H1 (cell line): ENCODE data around the gene IPO13. TPM values are rescaled to one million over a fixed set of nuclear protein-coding genes. Genes with fewer than 3 reads are reported as not detected.

Experiments
- CTCF ChIA-PET: fragments of 300-600 bp; sonication (Branson Sonifier 250); formaldehyde crosslinking; loops from one replicate; lab custom pipeline; 2021; ENCODE audit not compliant: partially characterized antibody; lab: Charles Lee
- POLR2A ChIA-PET: fragments of 300-600 bp; sonication (Branson Sonifier 250); formaldehyde crosslinking; loops from one replicate; lab custom pipeline; 2021; ENCODE audit warnings: inconsistent platforms; ENCODE audit not compliant: partially characterized antibody; lab: Charles Lee
- DNase-seq, 2 experiments: peaks; one replicate each; pipeline versions ENCODE4 v3.0.0 to v3.0.0-alpha.2; 2010 to 2022; ENCODE audit warnings: low spot score in 2 of 2, low read depth in 1 of 2, mixed read lengths in 1 of 2
- FAIRE-seq: peaks from 2 replicates; lab custom pipeline; 2011; peaks lifted over from hg19 to GRCh38; lab: Jason Lieb, UNC
- H2AFZ ChIP-seq: 2 replicates; pipeline ENCODE4 v1.8.1; 2012; ENCODE audit warnings: low read length, inconsistent platforms
- H2AK5ac ChIP-seq: 2 replicates; pipeline ENCODE4 v1.6.1; 2013; ENCODE audit warnings: low read depth, low read length
- H2BK120ac ChIP-seq: replicated peaks from 2 replicates; pipeline ENCODE3; 2013; ENCODE audit warnings: low read depth, low read length, inconsistent platforms
- H2BK12ac ChIP-seq: 2 replicates; pipeline ENCODE4 v1.6.1; 2013; ENCODE audit warnings: low read depth, low read length
- H2BK15ac ChIP-seq: 2 replicates; pipeline ENCODE4 v1.6.1; 2013; ENCODE audit warnings: low read length
- H2BK20ac ChIP-seq: 2 replicates; pipeline ENCODE4 v1.6.1; 2013; ENCODE audit warnings: low read length
- H2BK5ac ChIP-seq: 2 replicates; pipeline ENCODE4 v1.6.1; 2013; ENCODE audit warnings: low read depth, low read length
- H3K14ac ChIP-seq: 2 replicates; pipeline ENCODE4 v1.6.1; 2013; ENCODE audit warnings: inconsistent platforms; ENCODE audit not compliant: insufficient read length
- H3K18ac ChIP-seq: 2 replicates; pipeline ENCODE4 v1.6.1; 2013; ENCODE audit warnings: low read length; ENCODE audit errors: extremely low read depth
- H3K23ac ChIP-seq: 2 replicates; pipeline ENCODE4 v1.6.1; 2013; ENCODE audit warnings: inconsistent platforms; ENCODE audit not compliant: insufficient read length
- H3K23me2 ChIP-seq: 2 replicates; pipeline ENCODE4 v1.6.1; 2013; ENCODE audit warnings: low read depth, low read length
- H3K27ac ChIP-seq: 2 replicates; pipeline ENCODE4 v1.6.1; 2011; ENCODE audit warnings: low read depth, low read length, inconsistent platforms
- H3K27me3 ChIP-seq, 4 experiments: replicated peaks in 1 of 4; 1 replicate in 1 of 4; 2 replicates in 3 of 4; pipeline versions ENCODE4 v1.6.1 to v1.8.1; 2011 to 2013; ENCODE audit warnings: low read length in 3 of 4, mild to moderate bottlenecking in 3 of 4, inconsistent platforms in 2 of 4, mixed read lengths in 2 of 4, moderate library complexity in 1 of 4; ENCODE audit not compliant: control insufficient read depth in 3 of 4, insufficient read depth in 3 of 4; ENCODE audit errors: extremely low read depth in 1 of 4
- H3K36me3 ChIP-seq, 4 experiments: 2 replicates each; pipeline versions ENCODE4 v1.6.1 to v1.8.1; 2011 to 2013; ENCODE audit warnings: mild to moderate bottlenecking in 4 of 4, low read length in 3 of 4, moderate library complexity in 2 of 4, control low read depth in 1 of 4, inconsistent platforms in 1 of 4; ENCODE audit not compliant: insufficient read depth in 4 of 4, control insufficient read depth in 2 of 4
- H3K4ac ChIP-seq: replicated peaks from 2 replicates; pipeline ENCODE3; 2013; ENCODE audit warnings: low read length, low read depth, mixed read lengths, inconsistent platforms; ENCODE audit not compliant: insufficient read length
- H3K4me1 ChIP-seq, 4 experiments: replicated peaks in 1 of 4; 1 replicate in 1 of 4; 2 replicates in 3 of 4; pipeline versions ENCODE4 v1.6.1 to v1.8.1; 2011 to 2013; ENCODE audit warnings: low read length in 3 of 4, inconsistent platforms in 2 of 4, mixed read lengths in 1 of 4; ENCODE audit not compliant: insufficient read depth in 4 of 4, control insufficient read depth in 3 of 4
- H3K4me2 ChIP-seq, 2 experiments: 2 replicates each; pipeline versions ENCODE4 v1.6.1 to v1.8.1; 2011 to 2013; ENCODE audit warnings: low read depth in 2 of 2, low read length in 2 of 2, control low read depth in 1 of 2, inconsistent platforms in 1 of 2, mild to moderate bottlenecking in 1 of 2; ENCODE audit not compliant: insufficient read depth in 1 of 2
- H3K4me3 ChIP-seq, 4 experiments: fragments of 200-600, 300-600 bp in 1 of 4; sonication (generic), shearing (Covaris generic), sonication (Bioruptor Twin) in 1 of 4; 2 replicates each; pipeline versions ENCODE4 v1.5.1 to v1.8.1; 2011 to 2016; ENCODE audit warnings: low read length in 4 of 4, low read depth in 3 of 4, control low read depth in 2 of 4, inconsistent platforms in 2 of 4, mild to moderate bottlenecking in 2 of 4, mixed read lengths in 1 of 4, moderate library complexity in 1 of 4; ENCODE audit not compliant: insufficient read depth in 2 of 4; ENCODE audit errors: extremely low read depth in 1 of 4
- H3K56ac ChIP-seq: replicated peaks from 2 replicates; pipeline ENCODE3; 2013; ENCODE audit warnings: low read depth, mild to moderate bottlenecking, mixed read lengths, low read length, inconsistent platforms; ENCODE audit not compliant: insufficient read length
- H3K79me1 ChIP-seq: 2 replicates; pipeline ENCODE4 v1.6.1; 2013; ENCODE audit warnings: low read depth, low read length, control low read depth
- H3K79me2 ChIP-seq, 2 experiments: 2 replicates each; pipeline versions ENCODE4 v1.6.1 to v1.8.1; 2012 to 2013; ENCODE audit warnings: low read length in 2 of 2, mild to moderate bottlenecking in 2 of 2, inconsistent platforms in 1 of 2; ENCODE audit not compliant: insufficient read depth in 2 of 2, control insufficient read depth in 1 of 2
- H3K9ac ChIP-seq, 4 experiments: replicated peaks in 1 of 4; 1 replicate in 1 of 4; 2 replicates in 3 of 4; pipeline versions ENCODE4 v1.6.1 to v1.8.1; 2011 to 2013; ENCODE audit warnings: low read depth in 3 of 4, low read length in 3 of 4, control low read depth in 2 of 4, mild to moderate bottlenecking in 2 of 4, moderate library complexity in 2 of 4, inconsistent platforms in 1 of 4; ENCODE audit errors: extremely low read depth in 1 of 4
- H3K9me3 ChIP-seq, 2 experiments: 2 replicates each; pipeline versions ENCODE4 v1.6.1 to v1.8.1; 2012 to 2013; ENCODE audit warnings: mild to moderate bottlenecking in 2 of 2, moderate library complexity in 2 of 2, control low read depth in 1 of 2, inconsistent platforms in 1 of 2, low read depth in 1 of 2, low read length in 1 of 2, mixed read lengths in 1 of 2; ENCODE audit not compliant: insufficient read depth in 2 of 2
- H4K20me1 ChIP-seq, 2 experiments: replicated peaks in 1 of 2; 2 replicates each; pipeline versions ENCODE3 to v1.8.1; 2011 to 2013; ENCODE audit warnings: inconsistent platforms in 2 of 2, low read length in 2 of 2, mild to moderate bottlenecking in 1 of 2; ENCODE audit not compliant: insufficient read depth in 2 of 2, control insufficient read depth in 1 of 2
- H4K5ac ChIP-seq: 2 replicates; pipeline ENCODE4 v1.6.1; 2013; ENCODE audit warnings: low read length, low read depth, mixed read lengths, inconsistent platforms; ENCODE audit not compliant: insufficient read length
- H4K8ac ChIP-seq: 2 replicates; pipeline ENCODE4 v1.8.0; 2013; ENCODE audit warnings: mild to moderate bottlenecking, moderate library complexity, low read length, inconsistent platforms; ENCODE audit not compliant: insufficient read depth; ENCODE audit errors: extremely low read depth
- H4K91ac ChIP-seq: replicated peaks from 2 replicates; pipeline ENCODE3; 2013; ENCODE audit warnings: low read length, mixed read lengths, inconsistent platforms; ENCODE audit not compliant: insufficient read length
- CREB1 ChIP-seq: IDR thresholded peaks from 2 replicates; pipeline ENCODE4 v1.6.1; 2012; ENCODE audit warnings: inconsistent platforms
- CTBP2 ChIP-seq: IDR thresholded peaks from 2 replicates; pipeline ENCODE4 v1.7.0; 2011; ENCODE audit warnings: borderline replicate concordance, mild to moderate bottlenecking, moderate library complexity, mixed read lengths, low read length; ENCODE audit not compliant: insufficient read depth, insufficient read length
- GTF2F1 ChIP-seq: IDR thresholded peaks from 2 replicates; pipeline ENCODE4 v1.6.1; 2012; ENCODE audit warnings: low read depth, low read length, improper control_type of control experiment, borderline replicate concordance
- HDAC6 ChIP-seq: IDR thresholded peaks from one replicate; pipeline ENCODE4 v1.7.1; 2012; ENCODE audit warnings: low read depth, mild to moderate bottlenecking, inconsistent platforms, low read length, moderate library complexity
- POLR2A ChIP-seq, 2 experiments: IDR thresholded peaks; 1 replicate in 1 of 2; 2 replicates in 1 of 2; pipeline ENCODE4 v1.6.1; 2011; ENCODE audit warnings: low read depth in 2 of 2, low read length in 2 of 2, mild to moderate bottlenecking in 2 of 2; ENCODE audit errors: control extremely low read depth in 1 of 2
- SIX5 ChIP-seq: IDR thresholded peaks from 2 replicates; pipeline ENCODE4 v1.6.1; 2011; ENCODE audit warnings: mild to moderate bottlenecking, low read depth, low read length
- SP1 ChIP-seq: IDR thresholded peaks from 2 replicates; pipeline ENCODE4 v1.6.1; 2011; ENCODE audit warnings: low read depth, low read length
- SP2 ChIP-seq: IDR thresholded peaks from 2 replicates; pipeline ENCODE4 v1.6.1; 2012; ENCODE audit warnings: mild to moderate bottlenecking, low read length, inconsistent platforms
- TEAD4 ChIP-seq: IDR thresholded peaks from 2 replicates; pipeline ENCODE4 v1.6.1; 2012; ENCODE audit warnings: low read depth, low read length, inconsistent platforms, mixed read lengths
- WGBS, 2 experiments: shearing (Covaris generic) in 1 of 2; methylation state at CpG; one replicate each; pipeline versions ENCODE4 v1.1.6 to v1.1.7; 2013 to 2015; ENCODE audit warnings: low lambda C conversion rate in 2 of 2, mixed read lengths in 2 of 2, inconsistent platforms in 1 of 2, low coverage in 1 of 2, missing lambda C conversion rate in 1 of 2; ENCODE audit not compliant: insufficient replicate concordance in 2 of 2, insufficient coverage in 1 of 2, insufficient read length in 1 of 2; ENCODE audit errors: extremely low coverage in 1 of 2, missing lambda C conversion rate in 1 of 2; 5-methylcytosine and 5-hydroxymethylcytosine counted together
- polyA plus RNA-seq, 7 experiments: library from polyadenylated mRNA; depleted of rRNA in 3 of 7; stranded (reverse) in 5 of 7; unstranded in 2 of 7; fragments of >200 nt in 5 of 7; fragments of 200-250 nt in 2 of 7; gene quantifications; 1 replicate in 5 of 7; 2 replicates in 1 of 7; 4 replicates in 1 of 7; pipeline versions ENCODE4 v1.2.1 to v1.2.3, GENCODE V29; 2011 to 2013; ENCODE audit warnings: missing spikeins in 2 of 7, mixed read lengths in 2 of 7
- total RNA-seq: library from RNA; stranded (reverse); fragmentation: NEBNext Ultra II Directional; extraction: Animal tissue kit (Norgen Biotek cat#: 25700); gene quantifications from 2 replicates; pipeline ENCODE4 v1.2.1, GENCODE V29; 2021
- TF ChIP-seq, protein P1 (sequence below): IDR thresholded peaks from 2 replicates; pipeline ENCODE4 v1.6.1; 2012; ENCODE audit warnings: inconsistent platforms

Gene IPO13
- total and polyA plus RNA-seq, 2 of the 8 experiments (the other 6 are each of a cell fraction or from before 2014, with no cell fraction given): 23.0 to 27.0 TPM

DNA sequence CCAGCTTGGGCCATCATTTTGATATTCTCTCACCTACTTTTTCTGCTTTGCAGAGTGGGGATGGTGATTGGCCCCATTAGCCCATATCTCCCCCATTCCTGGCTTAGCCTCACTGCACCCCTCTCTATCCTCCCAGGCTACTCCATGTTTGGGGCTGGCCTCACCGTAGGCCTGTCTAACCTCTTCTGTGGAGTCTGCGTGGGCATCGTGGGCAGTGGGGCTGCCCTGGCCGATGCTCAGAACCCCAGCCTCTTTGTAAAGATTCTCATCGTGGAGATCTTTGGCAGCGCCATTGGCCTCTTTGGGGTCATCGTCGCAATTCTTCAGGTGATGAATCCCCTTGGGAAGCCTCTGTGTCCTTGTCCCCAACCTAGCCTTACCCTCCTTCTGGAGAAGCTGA is 30.1 kb downstream of the IPO13 start:
- Histone ChIP-seq H3K79me2 (peaks cover 0 to 24% of the 10 kb centered on the region in 2 experiments; a peak in 2 of 4 replicates), H3K4me1 (peaks cover 4 to 22% (median 16%) of the 10 kb centered on the region in 4 experiments)
- no peak for TF ChIP-seq GTF2F1
- TF ChIP-seq, protein P1, sequence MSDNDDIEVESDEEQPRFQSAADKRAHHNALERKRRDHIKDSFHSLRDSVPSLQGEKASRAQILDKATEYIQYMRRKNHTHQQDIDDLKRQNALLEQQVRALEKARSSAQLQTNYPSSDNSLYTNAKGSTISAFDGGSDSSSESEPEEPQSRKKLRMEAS: no peak
- no peak for TF ChIP-seq HDAC6
- TF ChIP-seq SP1: no peak
- no peak for TF ChIP-seq SP2
- TF ChIP-seq TEAD4: no peak
- TF ChIP-seq CTBP2: no peak
- no peak for TF ChIP-seq CREB1
- no peak for TF ChIP-seq POLR2A (IDR thresholded peaks at IDR 0.05; ENCODE audit: control extremely low read depth in 1 of 2, low read depth in 2 of 2, low read length in 2 of 2)
- no peak for TF ChIP-seq SIX5

More for the DNA sequence above, 30.1 kb downstream of the IPO13 start:
- no peak overlapping the region for H4K91ac ChIP-seq
- H3K14ac ChIP-seq: no peak overlapping the region
- POLR2A ChIA-PET: interaction anchor here (1.0 to 12.9 kb wide), 4 partner anchors 13 to 54 kb away, joined by 3 to 189 read pairs (median 8); partner anchors contain the start of genes CCDC24 and SLC6A9
- no peak for DNase-seq
- no peak for FAIRE-seq
- no peak overlapping the region for H4K5ac ChIP-seq
- H3K36me3 ChIP-seq: peaks cover 2 to 35% (median 18%) of the 10 kb centered on the region in 4 experiments; a peak in 7 of 8 replicates
- H3K27ac ChIP-seq: no peak overlapping the region
- no peak overlapping the region for H2BK12ac ChIP-seq
- no peak overlapping the region for H4K8ac ChIP-seq
- H2BK15ac ChIP-seq: no peak overlapping the region
- no peak overlapping the region for H2BK5ac ChIP-seq
- H3K4me2 ChIP-seq: no peak overlapping the region
- H3K23me2 ChIP-seq: peaks cover 27% of the 10 kb centered on the region
- H3K9ac ChIP-seq: no peak overlapping the region
- no peak overlapping the region for H3K4me3 ChIP-seq
- H3K79me1 ChIP-seq: peaks cover 22% of the 10 kb centered on the region
- WGBS, 2 experiments: 91% methylated on average over 8 of the region's 8 CpGs; no CpG with 5 or more reads in 1 of the 2 experiments
- H3K9me3 ChIP-seq: no peaks in the 10 kb centered on the region
- no peak overlapping the region for H2BK20ac ChIP-seq
- H3K18ac ChIP-seq: no peak overlapping the region
- no peak overlapping the region for H2AK5ac ChIP-seq
- H3K56ac ChIP-seq: no peak overlapping the region
- no peaks in the 10 kb centered on the region for H3K27me3 ChIP-seq
- peaks cover 2 to 24% of the 10 kb centered on the region in 2 experiments for H4K20me1 ChIP-seq
- H2AFZ ChIP-seq: no peak overlapping the region
- CTCF ChIA-PET: interaction anchor here (0.6 to 5.0 kb wide), 8 partner anchors 12 to 216 kb away, joined by 3 to 34 read pairs (median 4); partner anchors contain the start of genes CCDC24 and IPO13
- H2BK120ac ChIP-seq: no peak overlapping the region
- no peak overlapping the region for H3K23ac ChIP-seq
- H3K4ac ChIP-seq: no peak overlapping the region
